ENCODE results near the gene MITD1. TPM values are rescaled to one million over a fixed set of nuclear protein-coding genes. Genes with fewer than 3 reads are reported as not detected.

MITD1 gene
- total RNA-seq, 1 experiment from 2014 or later = 22.3 TPM

DNA sequence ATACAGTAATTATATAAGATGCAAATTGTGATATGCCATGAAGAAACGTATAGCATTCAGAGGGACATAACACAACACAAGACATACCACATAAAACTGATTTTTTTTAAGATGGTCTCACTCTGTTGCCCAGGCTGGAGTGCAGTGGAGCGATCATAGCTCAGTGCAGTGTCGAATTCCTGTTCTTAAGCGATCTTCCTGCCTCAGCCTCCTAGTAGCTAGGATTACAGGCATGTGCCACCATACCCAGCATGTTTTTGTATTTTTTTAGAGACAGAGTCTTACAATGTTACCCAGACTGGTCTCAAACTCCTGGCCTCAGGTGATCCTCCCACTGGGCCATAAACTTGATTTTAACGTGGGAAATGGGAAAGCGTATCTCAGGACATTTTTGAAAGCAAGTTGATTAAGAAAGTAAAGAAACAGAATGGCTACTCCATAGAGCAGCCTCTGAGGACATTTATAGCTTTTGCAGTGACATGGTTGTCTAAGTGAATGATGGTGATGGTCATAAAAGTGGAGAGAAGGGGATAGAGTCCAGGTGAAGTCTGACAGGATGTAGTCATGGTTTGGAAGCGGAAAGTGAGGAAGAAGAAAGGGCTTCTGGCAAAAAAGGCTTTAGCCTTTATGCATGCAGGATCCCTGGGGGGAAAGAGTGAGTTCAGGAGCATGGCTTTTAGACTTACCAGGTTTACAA is 28.5 kb downstream of the MITD1 start:
- H3K36me3 ChIP-seq (ENCODE audit: insufficient read depth, low read length, poor library complexity, severe bottlenecking) = no peaks in the 10 kb centered on the region
- no peaks in the 10 kb centered on the region for H3K4me1 ChIP-seq (ENCODE audit: insufficient read depth, low read length, poor library complexity, severe bottlenecking)
- no peak overlapping the region for H3K27ac ChIP-seq (ENCODE audit: low read depth, low read length, poor library complexity, severe bottlenecking)
- no peak for TF ChIP-seq EZH2 (IDR thresholded peaks at IDR 0.05; ENCODE audit: borderline replicate concordance, low read depth, low read length, poor library complexity, severe bottlenecking)
- no peak for DNase-seq (ENCODE audit: low spot score)
- POLR2A ChIA-PET (ENCODE audit: low non-redundant PET) = no interaction called here
- CTCF ChIA-PET = no interaction called here
- no TSS peak for BruUV-seq (replicated peaks)
- H3K27me3 ChIP-seq (replicated peaks; ENCODE audit: insufficient read depth, low read depth, low read length, poor library complexity) = no peaks in the 10 kb centered on the region
- intact Hi-C loops (cut with micrococcal nuclease; ENCODE audit: unreplicated experiment) = no loop called here
- H3K9me3 ChIP-seq (ENCODE audit: low read depth, low read length, poor library complexity, severe bottlenecking) = no peaks in the 10 kb centered on the region
- H3K4me3 ChIP-seq (ENCODE audit: low read depth, low read length, poor library complexity, severe bottlenecking) = no peak overlapping the region

DNA sequence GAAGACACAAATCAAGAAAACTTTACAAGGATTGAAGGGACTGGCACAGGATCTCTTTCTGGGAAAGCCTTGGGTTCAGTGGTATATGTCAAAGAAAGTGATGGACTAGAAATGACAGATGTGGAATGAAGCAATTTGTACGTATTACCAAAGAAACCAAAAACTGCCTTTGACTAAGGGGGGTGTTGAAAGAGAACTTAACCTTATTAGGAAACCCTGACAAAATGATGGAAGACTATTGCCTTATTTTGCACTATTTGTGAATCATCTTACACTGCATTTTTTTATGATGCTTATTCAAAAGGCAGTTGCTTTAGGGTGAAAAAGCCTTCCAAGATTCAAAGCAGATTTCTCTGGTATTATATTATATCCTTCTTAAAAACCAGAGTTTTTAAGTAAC is 30.2 kb downstream of the MITD1 start:
- ChIA-PET POLR2A (ENCODE audit: low non-redundant PET) (no interaction called here), CTCF (no interaction called here)
- Histone ChIP-seq H3K36me3 (ENCODE audit: insufficient read depth, low read length, poor library complexity, severe bottlenecking) (no peaks in the 10 kb centered on the region), H3K27me3 (replicated peaks; ENCODE audit: insufficient read depth, low read depth, low read length, poor library complexity) (no peaks in the 10 kb centered on the region), H3K27ac (ENCODE audit: low read depth, low read length, poor library complexity, severe bottlenecking) (no peak overlapping the region), H3K4me1 (ENCODE audit: insufficient read depth, low read length, poor library complexity, severe bottlenecking) (no peaks in the 10 kb centered on the region), H3K9me3 (ENCODE audit: low read depth, low read length, poor library complexity, severe bottlenecking) (no peaks in the 10 kb centered on the region), H3K4me3 (ENCODE audit: low read depth, low read length, poor library complexity, severe bottlenecking) (no peak overlapping the region)
- DNase-seq (ENCODE audit: low spot score) = no peak
- TF ChIP-seq CTCF (conservative IDR thresholded peaks at IDR 0.05; ENCODE audit: low read depth, low read length) (no peak), EZH2 (IDR thresholded peaks at IDR 0.05; ENCODE audit: borderline replicate concordance, low read depth, low read length, poor library complexity, severe bottlenecking) (no peak)
- no TSS peak for BruUV-seq (replicated peaks)
- intact Hi-C loops (cut with micrococcal nuclease; ENCODE audit: unreplicated experiment) = no loop called here

DNA sequence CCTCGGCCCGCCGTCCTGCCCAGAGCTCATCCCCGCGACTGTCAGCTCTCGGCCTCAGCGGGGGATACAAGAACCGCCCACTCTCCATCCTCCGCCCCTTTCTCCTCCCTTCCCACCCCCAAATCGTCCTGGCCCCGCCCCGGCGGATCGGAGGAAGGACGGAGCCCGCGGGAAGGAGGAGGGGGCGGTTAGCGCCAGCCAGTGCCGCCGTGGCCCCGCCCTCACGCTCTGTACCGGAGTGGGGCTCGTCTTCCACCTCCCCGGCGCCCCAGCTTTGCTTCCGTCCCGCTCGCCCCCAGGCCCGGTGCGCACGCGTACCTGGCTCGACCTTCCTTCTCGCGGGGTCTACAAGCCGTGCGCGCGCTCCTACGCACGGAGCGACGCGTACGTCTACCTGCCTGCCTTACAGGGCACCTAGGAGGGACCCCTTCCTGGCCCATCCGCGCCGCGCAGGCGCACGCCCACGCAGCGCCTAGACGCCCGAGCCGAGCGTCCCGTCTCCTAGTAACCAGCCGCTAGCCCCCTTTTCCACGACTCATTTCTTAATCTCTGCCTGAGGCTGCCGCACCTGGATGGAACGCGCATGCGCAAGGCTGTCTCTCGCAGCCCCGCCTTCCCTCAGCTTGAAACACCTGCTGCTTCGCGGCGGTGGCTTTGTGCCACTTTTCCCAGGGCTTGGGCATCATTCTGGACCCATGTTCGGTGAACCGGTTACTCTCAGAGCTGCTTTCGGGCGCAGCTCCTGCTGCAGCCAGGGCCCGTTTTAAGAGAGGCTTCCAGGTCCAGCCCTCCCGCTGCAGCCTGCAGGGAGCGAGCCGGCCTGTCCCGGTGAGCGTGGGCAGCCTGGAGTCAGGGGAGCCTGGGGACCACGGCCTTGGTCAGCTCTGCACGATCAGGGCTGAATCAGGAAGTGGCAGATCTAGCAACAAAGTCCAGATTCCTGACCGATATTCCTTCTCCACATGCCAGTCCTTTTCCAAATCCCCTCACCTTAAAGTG is 39.4 kb downstream of the MITD1 start, which contains the start of gene C2orf15:
Gene C2orf15 (plus strand): TSS at position 598 of the 999 bp plus-strand sequence. CDS start 8,852 bp downstream, outside the sequence.
- peaks cover 37% of the 10 kb centered on the region for H3K27me3 ChIP-seq (replicated peaks; ENCODE audit: insufficient read depth, low read depth, low read length, poor library complexity)
- intact Hi-C loops (cut with micrococcal nuclease; ENCODE audit: unreplicated experiment) = no loop called here
- POLR2A ChIA-PET (ENCODE audit: low non-redundant PET) = no interaction called here
- no TSS peak for BruUV-seq (replicated peaks)
- CTCF ChIA-PET = interaction anchor here (1.0 kb wide), 1 partner anchor 75 kb away, joined by 3 read pairs; no protein-coding TSS in a partner anchor
- DNase-seq (ENCODE audit: low spot score) = peak; percentile 95
- H3K4me1 ChIP-seq (ENCODE audit: insufficient read depth, low read length, poor library complexity, severe bottlenecking) = peaks cover 10% of the 10 kb centered on the region
- H3K36me3 ChIP-seq (ENCODE audit: insufficient read depth, low read length, poor library complexity, severe bottlenecking) = no peaks in the 10 kb centered on the region
- peak within 1 kb of the TSS; percentile 36 for H3K27ac ChIP-seq (ENCODE audit: low read depth, low read length, poor library complexity, severe bottlenecking)
- peak within 1 kb of the TSS; percentile 65 for H3K4me3 ChIP-seq (ENCODE audit: low read depth, low read length, poor library complexity, severe bottlenecking)
- no peak for TF ChIP-seq CTCF (conservative IDR thresholded peaks at IDR 0.05; ENCODE audit: low read depth, low read length)
- TF ChIP-seq EZH2 (IDR thresholded peaks at IDR 0.05; ENCODE audit: borderline replicate concordance, low read depth, low read length, poor library complexity, severe bottlenecking) = no peak
- H3K9me3 ChIP-seq (ENCODE audit: low read depth, low read length, poor library complexity, severe bottlenecking) = no peaks in the 10 kb centered on the region
